Caco-2 (cell line): ENCODE results near the gene C17orf75. TPM values are rescaled to one million over a fixed set of nuclear protein-coding genes. Genes with fewer than 3 reads are reported as not detected.

Experiments
- BruUV-seq: library from RNA; stranded (reverse); fragments of 400-500 nt; replicated peaks from 2 replicates; lab custom pipeline; 2021; lab: Mats Ljungman, UMichigan
- CTCF ChIA-PET: fragments of 300-600 bp; sonication (Branson Sonifier 250); formaldehyde crosslinking; loops from one replicate; lab custom pipeline; 2022; ENCODE audit warnings: antibody characterized with exemption; lab: Charles Lee
- POLR2A ChIA-PET: fragments of 300-600 bp; sonication (Branson Sonifier 250); formaldehyde crosslinking; loops from one replicate; lab custom pipeline; 2022; ENCODE audit warnings: antibody characterized with exemption; lab: Charles Lee
- DNase-seq, 2 experiments: peaks; one replicate each; pipeline versions ENCODE4 v3.0.0 to v3.0.0-alpha.2; 2020 to 2022
- H3K27me3 ChIP-seq: replicated peaks from 2 replicates; pipeline ENCODE4 v1.6.0; 2011; ENCODE audit warnings: low read length; ENCODE audit not compliant: control insufficient read depth, insufficient read depth
- H3K36me3 ChIP-seq: 2 replicates; pipeline ENCODE4 v1.5.1; 2011; ENCODE audit warnings: low read length; ENCODE audit not compliant: control insufficient read depth, insufficient read depth
- H3K4me1 ChIP-seq: fragments of 250-450 bp; sonication (Bioruptor Pico); 2 replicates; pipeline ENCODE4 v1.5.1; 2020; ENCODE audit warnings: mild to moderate bottlenecking
- H3K4me3 ChIP-seq: 2 replicates; pipeline ENCODE4 v1.5.1; 2011; ENCODE audit warnings: low read depth, mild to moderate bottlenecking, control low read depth, low read length
- H3K9me3 ChIP-seq: fragments of 250-450 bp; sonication (Bioruptor Pico); 2 replicates; pipeline ENCODE4 v1.5.1; 2020; ENCODE audit warnings: mild to moderate bottlenecking, moderate library complexity
- H3K27ac Mint-ChIP-seq: one replicate; pipeline ENCODE4 v1.8.0; 2022; ENCODE audit warnings: mixed read lengths; ENCODE audit not compliant: unreplicated experiment
- H3K27me3 Mint-ChIP-seq: one replicate; pipeline ENCODE4 v1.8.0; 2022; ENCODE audit warnings: mixed read lengths; ENCODE audit not compliant: insufficient read depth, unreplicated experiment
- H3K36me3 Mint-ChIP-seq: one replicate; pipeline ENCODE4 v1.8.0; 2022; ENCODE audit warnings: mild to moderate bottlenecking, mixed read lengths; ENCODE audit not compliant: insufficient read depth, unreplicated experiment
- H3K4me1 Mint-ChIP-seq: one replicate; pipeline ENCODE4 v1.8.0; 2022; ENCODE audit warnings: low read depth, mixed read lengths; ENCODE audit not compliant: unreplicated experiment
- H3K4me3 Mint-ChIP-seq: one replicate; pipeline ENCODE4 v1.8.0; 2022; ENCODE audit warnings: mild to moderate bottlenecking, moderate library complexity, mixed read lengths; ENCODE audit not compliant: unreplicated experiment
- H3K9me3 Mint-ChIP-seq: one replicate; pipeline ENCODE4 v1.8.0; 2022; ENCODE audit warnings: mixed read lengths; ENCODE audit not compliant: unreplicated experiment
- intact Hi-C: fragments of 100-400 bp; cut with micrococcal nuclease; formaldehyde crosslinking; loops from one replicate; pipeline ENCODE4 v1.10.0; 2022; ENCODE audit not compliant: unreplicated experiment
- total RNA-seq: library from RNA; stranded (reverse); gene quantifications from 2 replicates; pipeline ENCODE4 v1.2.3, GENCODE V29; 2022
- TF ChIP-seq, protein P1 (sequence below), 2 experiments: fragments of 200-600 bp in 1 of 2; IDR thresholded peaks; 1 replicate in 1 of 2; 2 replicates in 1 of 2; pipeline versions ENCODE4 v1.5.1 to v1.8.0; 2011 to 2022; ENCODE audit warnings: antibody characterized with exemption in 1 of 2, control low read depth in 1 of 2, inconsistent platforms in 1 of 2, low read depth in 1 of 2, low read length in 1 of 2, mild to moderate bottlenecking in 1 of 2, moderate library complexity in 1 of 2; ENCODE audit not compliant: insufficient read depth in 1 of 2, severe bottlenecking in 1 of 2, unreplicated experiment in 1 of 2

C17orf75 gene
- total RNA-seq, 1 experiment from 2014 or later, result 26.1 TPM

DNA sequence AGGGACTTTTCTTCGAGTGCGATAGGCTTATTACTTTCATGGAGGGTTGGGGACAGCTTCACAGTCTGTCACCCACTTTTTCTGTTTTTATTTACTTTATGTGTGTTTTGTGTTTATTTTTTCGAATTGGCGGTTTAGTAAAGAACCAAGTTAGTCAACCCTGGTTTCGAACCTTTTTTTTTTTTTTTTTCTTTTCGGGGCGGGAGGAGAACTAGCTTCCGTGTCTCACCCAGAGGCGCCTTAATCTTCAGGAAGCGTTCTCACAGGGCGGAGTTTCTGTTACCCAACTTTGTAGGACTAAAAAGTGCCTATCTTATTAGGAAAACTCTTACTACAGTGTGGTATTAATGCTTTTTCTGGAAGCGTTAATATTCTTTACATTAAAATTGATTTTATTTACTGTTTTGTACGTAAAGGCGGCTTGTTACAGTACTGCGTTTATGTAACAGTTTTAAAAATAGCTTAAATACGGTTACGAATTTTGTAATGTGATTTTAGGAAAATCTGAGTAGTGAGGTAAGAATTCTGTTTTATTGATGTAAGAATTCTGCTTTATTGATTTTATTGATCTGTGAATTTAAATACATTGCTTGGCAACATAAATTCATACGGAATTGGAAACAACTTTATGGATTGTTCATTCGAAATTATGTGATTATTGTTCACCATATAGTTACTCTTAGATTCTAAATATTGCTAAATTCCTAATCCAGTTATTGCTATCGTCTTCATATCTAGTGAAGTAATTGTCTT, 8.9 kb upstream of the C17orf75 start:
- Histone ChIP-seq H3K4me3 (peak overlapping the region; percentile 75), H3K9me3 (no peaks in the 10 kb centered on the region), H3K27me3 (no peaks in the 10 kb centered on the region), H3K4me1 (peaks cover 34% of the 10 kb centered on the region), H3K36me3 (peaks cover 3% of the 10 kb centered on the region; the same call in 1 of the 2 replicates)
- DNase-seq, result peak; percentile 47 to 48
- POLR2A ChIA-PET, result interaction anchor here (0.6 to 1.7 kb wide), 7 partner anchors 9 to 440 kb away, joined by 4 to 9 read pairs (median 5); partner anchors contain the start of gene C17orf75
- TF ChIP-seq, protein P1, sequence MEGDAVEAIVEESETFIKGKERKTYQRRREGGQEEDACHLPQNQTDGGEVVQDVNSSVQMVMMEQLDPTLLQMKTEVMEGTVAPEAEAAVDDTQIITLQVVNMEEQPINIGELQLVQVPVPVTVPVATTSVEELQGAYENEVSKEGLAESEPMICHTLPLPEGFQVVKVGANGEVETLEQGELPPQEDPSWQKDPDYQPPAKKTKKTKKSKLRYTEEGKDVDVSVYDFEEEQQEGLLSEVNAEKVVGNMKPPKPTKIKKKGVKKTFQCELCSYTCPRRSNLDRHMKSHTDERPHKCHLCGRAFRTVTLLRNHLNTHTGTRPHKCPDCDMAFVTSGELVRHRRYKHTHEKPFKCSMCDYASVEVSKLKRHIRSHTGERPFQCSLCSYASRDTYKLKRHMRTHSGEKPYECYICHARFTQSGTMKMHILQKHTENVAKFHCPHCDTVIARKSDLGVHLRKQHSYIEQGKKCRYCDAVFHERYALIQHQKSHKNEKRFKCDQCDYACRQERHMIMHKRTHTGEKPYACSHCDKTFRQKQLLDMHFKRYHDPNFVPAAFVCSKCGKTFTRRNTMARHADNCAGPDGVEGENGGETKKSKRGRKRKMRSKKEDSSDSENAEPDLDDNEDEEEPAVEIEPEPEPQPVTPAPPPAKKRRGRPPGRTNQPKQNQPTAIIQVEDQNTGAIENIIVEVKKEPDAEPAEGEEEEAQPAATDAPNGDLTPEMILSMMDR (IDR thresholded peaks at IDR 0.05; ENCODE audit: insufficient read depth in 1 of 2, low read depth in 1 of 2, low read length in 1 of 2, severe bottlenecking in 1 of 2, unreplicated experiment in 1 of 2), result no peak
- Mint-ChIP-seq H3K4me1 (peaks cover 8% of the 10 kb centered on the region), H3K27me3 (no peaks in the 10 kb centered on the region), H3K4me3 (peak overlapping the region; percentile 90), H3K27ac (peak overlapping the region; percentile 99), H3K9me3 (no peaks in the 10 kb centered on the region), H3K36me3 (peaks cover 63% of the 10 kb centered on the region)
- no TSS peak for BruUV-seq
- CTCF ChIA-PET, result interaction anchor here (0.9 kb wide), 1 partner anchor 93 kb away, joined by 5 read pairs; the partner anchor contains the start of gene PSMD11
- intact Hi-C loops, result loop anchor here (5.0 kb wide), 1 partner anchor 91 kb away; the partner anchor contains the start of gene PSMD11

DNA sequence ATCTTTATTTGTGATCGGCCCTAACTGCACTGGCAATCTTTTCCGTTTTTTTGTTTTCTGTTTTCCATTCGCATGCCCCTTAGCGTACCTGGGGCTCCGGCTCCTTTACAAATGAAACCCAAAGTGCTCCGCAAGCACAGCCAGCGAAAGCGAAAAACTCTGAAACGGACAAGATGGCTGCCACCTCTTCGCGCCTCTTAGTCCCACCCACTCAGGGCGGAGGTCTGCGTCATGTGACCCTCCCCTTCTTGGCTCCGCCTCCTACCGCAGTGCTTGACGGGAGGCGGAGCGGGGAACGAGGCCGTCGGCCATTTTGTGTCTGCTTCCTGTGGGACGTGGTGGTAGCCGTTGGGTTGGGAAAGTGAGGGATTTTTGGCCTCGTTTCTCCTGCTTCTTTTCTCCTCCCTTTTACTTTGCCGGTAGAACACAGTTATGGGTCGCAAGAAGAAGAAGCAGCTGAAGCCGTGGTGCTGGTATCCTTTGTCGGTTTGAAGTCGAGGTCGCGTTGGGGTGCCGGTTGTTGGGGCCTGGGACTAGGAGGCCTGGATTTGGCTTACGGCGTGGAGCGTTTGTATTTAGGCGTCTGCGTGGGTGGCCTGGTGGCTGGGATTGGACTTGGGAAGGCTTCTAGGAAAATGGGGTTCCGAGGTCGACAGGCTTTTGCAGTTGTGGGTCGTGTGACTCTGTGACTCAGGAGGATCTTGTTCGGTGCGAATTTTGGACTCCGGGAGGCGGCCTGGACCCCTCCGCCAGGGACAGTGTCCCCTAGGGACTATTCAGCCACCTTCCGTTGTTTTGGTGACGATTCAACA, 8.1 kb upstream of the C17orf75 start, which contains the start of gene ZNF207:
Gene ZNF207 (plus strand): TSS at position 304 of the 812 bp plus-strand sequence. CDS start 129 bp downstream, at position 433.
- Histone ChIP-seq H3K4me3 (peak within 1 kb of the TSS; percentile 75), H3K4me1 (peaks cover 26% of the 10 kb centered on the region), H3K9me3 (no peaks in the 10 kb centered on the region), H3K27me3 (no peaks in the 10 kb centered on the region), H3K36me3 (peaks cover 2% of the 10 kb centered on the region; the same call in 1 of the 2 replicates)
- Mint-ChIP-seq H3K27ac (peak within 1 kb of the TSS; percentile 99), H3K4me3 (peak within 1 kb of the TSS; percentile 90), H3K4me1 (peaks cover 1% of the 10 kb centered on the region), H3K9me3 (no peaks in the 10 kb centered on the region), H3K36me3 (peaks cover 56% of the 10 kb centered on the region), H3K27me3 (no peaks in the 10 kb centered on the region)
- DNase-seq, result peak; percentile 96 to 97
- CTCF ChIA-PET, result no interaction called here
- intact Hi-C loops, result loop anchor here (5.0 kb wide), 1 partner anchor 92 kb away; the partner anchor contains the start of gene PSMD11
- BruUV-seq, result TSS peak; percentile 82
- TF ChIP-seq, protein P1 (IDR thresholded peaks at IDR 0.05; ENCODE audit: insufficient read depth in 1 of 2, low read depth in 1 of 2, low read length in 1 of 2, severe bottlenecking in 1 of 2, unreplicated experiment in 1 of 2), result no peak
- POLR2A ChIA-PET, result interaction anchor here (1.7 kb wide), 1 partner anchor 8 kb away, joined by 4 read pairs; the partner anchor contains the start of gene C17orf75

DNA sequence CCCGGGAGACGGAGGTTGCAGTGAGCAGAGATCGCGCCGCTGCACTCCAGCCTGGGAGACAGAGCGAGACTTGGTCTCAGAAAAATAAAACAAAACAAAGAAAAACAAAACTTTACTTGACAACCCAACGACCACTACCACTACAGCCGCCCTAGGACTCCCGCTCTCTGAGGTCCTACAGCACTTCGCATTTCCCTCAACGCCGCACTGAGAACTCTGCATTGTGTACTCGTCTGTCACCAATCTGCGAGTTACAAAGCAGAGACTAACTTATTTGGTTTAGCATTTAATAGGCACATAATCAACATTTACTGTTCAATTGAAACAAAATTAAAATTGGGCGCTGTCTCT, 7.5 kb upstream of the C17orf75 start:
- Histone ChIP-seq H3K36me3 (no peaks in the 10 kb centered on the region; the same call in 1 of the 2 replicates), H3K4me1 (peaks cover 22% of the 10 kb centered on the region; the same call in 1 of the 2 replicates), H3K27me3 (no peaks in the 10 kb centered on the region), H3K9me3 (no peaks in the 10 kb centered on the region), H3K4me3 (peak overlapping the region; percentile 75)
- Mint-ChIP-seq H3K27ac (peak overlapping the region; percentile 99), H3K4me1 (no peaks in the 10 kb centered on the region), H3K27me3 (no peaks in the 10 kb centered on the region), H3K4me3 (peak overlapping the region; percentile 90), H3K9me3 (no peaks in the 10 kb centered on the region), H3K36me3 (peaks cover 50% of the 10 kb centered on the region)
- ChIA-PET CTCF (no interaction called here), POLR2A (no interaction called here)
- intact Hi-C loops, result no loop called here
- TSS peak; percentile 97 for BruUV-seq
- TF ChIP-seq, protein P1 (IDR thresholded peaks at IDR 0.05; ENCODE audit: insufficient read depth in 1 of 2, low read depth in 1 of 2, low read length in 1 of 2, severe bottlenecking in 1 of 2, unreplicated experiment in 1 of 2), result no peak
- no peak for DNase-seq
